ENCODE data around the gene CACNA1S.

DNA sequence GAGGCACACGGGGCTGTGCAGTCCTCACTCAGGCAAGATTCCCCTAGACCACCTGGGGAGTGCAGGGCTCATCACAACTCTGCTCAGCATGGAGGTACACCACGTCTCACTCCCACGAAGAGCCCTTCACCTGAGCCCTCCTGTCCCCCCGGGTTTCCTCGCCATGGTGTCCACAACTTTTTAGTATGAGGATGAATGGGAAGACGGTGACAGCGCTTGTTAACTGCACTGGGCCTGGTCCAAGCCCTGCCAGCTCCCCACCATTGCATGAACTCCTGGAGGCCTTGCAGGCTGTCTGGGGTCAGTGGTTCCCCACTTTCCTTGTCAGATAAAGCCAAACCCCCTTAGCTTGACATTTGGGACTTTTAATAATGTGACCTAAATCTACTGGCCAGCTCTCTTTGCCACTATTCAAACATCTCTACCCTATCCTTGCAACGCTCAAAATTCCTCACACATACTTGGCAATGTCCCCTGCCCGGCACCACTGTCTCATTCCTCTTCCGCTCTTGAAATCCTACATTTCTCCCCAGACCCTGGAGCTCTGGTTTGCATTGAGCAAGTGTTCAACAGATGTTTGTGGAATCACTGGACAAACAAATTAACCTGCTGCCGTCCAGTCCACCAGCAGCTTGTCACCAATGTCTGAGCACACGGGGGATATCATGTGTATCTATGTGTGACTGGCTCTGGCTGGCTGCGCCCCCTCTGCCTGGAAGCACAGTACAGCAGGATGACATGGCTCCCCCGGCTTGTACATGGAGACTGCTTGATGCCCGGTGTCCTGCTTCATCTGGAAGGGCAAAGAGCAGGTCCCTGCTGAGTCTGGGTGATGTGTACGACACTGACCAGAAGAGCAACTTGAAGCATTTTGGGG is 30.9 kb upstream of the CACNA1S start:
- TF ChIP-seq CTCF (conservative IDR thresholded peaks at IDR 0.05; ENCODE audit: low read depth, low read length) (no peak), EZH2 (IDR thresholded peaks at IDR 0.05; ENCODE audit: borderline replicate concordance, low read depth, low read length, poor library complexity, severe bottlenecking) (no peak)

All from A673 (cell line).